Adrenal gland (tissue), 12 donors: ENCODE measurements around the gene LLGL1. TPM values are rescaled to one million over a fixed set of nuclear protein-coding genes. Genes with fewer than 3 reads are reported as not detected.
A peak's percentile ranks its signal among the peaks of the same experiment; 100 is the strongest.

Experiments
- DNase-seq, 7 donors: peaks; one replicate each; pipeline ENCODE4 v3.0.0-alpha.2; 2019 to 2020
- H3K27ac ChIP-seq, 5 donors: fragments of 200-600 bp; sonication (generic) in 4 of 5; 1 replicate in 3 of 5; 2 replicates in 2 of 5; pipeline versions ENCODE4 v1.5.1 to v1.8.0; 2016 to 2020; ENCODE audit warnings: mild to moderate bottlenecking in 1 of 5
- H3K27me3 ChIP-seq: fragments of 200-600 bp; 2 replicates; pipeline ENCODE4 v1.8.0; 2021
- H3K36me3 ChIP-seq, 2 donors: fragments of 200-600 bp; replicated peaks in 1 of 2; 1 replicate in 1 of 2; 2 replicates in 1 of 2; pipeline versions ENCODE4 v1.5.1 to v1.8.0; 2018 to 2022
- H3K4me1 ChIP-seq, 2 donors: fragments of 200-600 bp; replicated peaks in 1 of 2; 1 replicate in 1 of 2; 2 replicates in 1 of 2; pipeline versions ENCODE4 v1.5.1 to v1.8.0; 2018 to 2021
- H3K4me3 ChIP-seq, 4 donors: fragments of 200-600 bp; sonication (generic) in 3 of 4; one replicate each; pipeline ENCODE4 v1.5.1; 2016 to 2018
- H3K9me3 ChIP-seq, 3 donors: fragments of 200-600 bp; sonication (generic) in 1 of 3; replicated peaks in 1 of 3; 1 replicate in 2 of 3; 2 replicates in 1 of 3; pipeline versions ENCODE4 v1.5.1 to v1.8.0; 2016 to 2021
- POLR2A ChIP-seq, 2 donors: fragments of 450-650 bp; IDR thresholded peaks; one replicate each; pipeline ENCODE4 v1.6.1; 2017; ENCODE audit warnings: antibody characterized with exemption in 2 of 2, mild to moderate bottlenecking in 2 of 2, moderate library complexity in 1 of 2
- WGBS, 4 donors: extraction: QIAGEN DNeasy Blood & Tissue Kit in 2 of 4; methylation state at CpG; one replicate each; pipeline versions ENCODE4 v1.1.5 to v1.1.7; 2013 to 2017; 5-methylcytosine and 5-hydroxymethylcytosine counted together
- intact Hi-C, 2 donors: fragments of 100-400 bp; cut with DNase I; formaldehyde crosslinking; loops; one replicate each; pipeline versions ENCODE4 v1.14.1 to v1.15.0; 2022 to 2023
- polyA plus RNA-seq, 3 donors: library from polyadenylated mRNA; stranded (reverse); fragments of 200-250 nt in 2 of 3; fragments of 350-450 nt in 1 of 3; fragmentation: Illumina TruSeq in 1 of 3; extraction: RNeasy Lipid Tissue Mini Kit (QIAGEN cat#74804) in 1 of 3; gene quantifications; one replicate each; pipeline ENCODE4 v1.2.3, GENCODE V29; 2013 to 2014
- total RNA-seq, 9 donors: library from RNA; depleted of rRNA in 4 of 9; stranded (reverse); fragments of >200 nt in 4 of 9; fragments of 120-200 nt in 1 of 9; fragmentation: NEBNext Ultra II Directional in 1 of 9; extraction: Animal tissue kit (Norgen Biotek cat#: 25700) in 1 of 9; gene quantifications; one replicate each; pipeline versions ENCODE4 v1.1.0 to v1.2.4, GENCODE V29; 2013 to 2023
- TF ChIP-seq, protein P1 (sequence below), 6 experiments: fragments of 450-650 bp in 4 of 6; fragments of 200-600 bp in 2 of 6; sonication (generic) in 1 of 6; IDR thresholded peaks; 1 replicate in 5 of 6; 2 replicates in 1 of 6; pipeline versions ENCODE4 v1.5.1 to v1.8.0; 2016 to 2021; ENCODE audit warnings: antibody characterized with exemption in 6 of 6, mild to moderate bottlenecking in 2 of 6, moderate library complexity in 1 of 6
- donor health status: healthy with polysubstance abuse.
- donor health status: Bipolar disorder and iron deficiency.
- donor health status: DM: yes; HTN: yes; CAD: no.
- donor health status: DM: no; HTN: no; CAD: no.
- donor health status: DM: no; HTN: no; CAD: no.
- donor health status: DM: yes; HTN: yes; CAD: no.

The LLGL1 gene
- total and polyA plus RNA-seq, 12 donors, result 4.1 to 65.1 (median 36.5) TPM

- intact Hi-C loops, result loop anchor here in 1 of 2 donors (10.0 kb wide), 1 partner anchor 73 kb away; the partner anchor contains the start of gene ALKBH5
These were observed 32.5 kb downstream of the LLGL1 start for GRCh38 chr17:18257982-18258355.

DNA sequence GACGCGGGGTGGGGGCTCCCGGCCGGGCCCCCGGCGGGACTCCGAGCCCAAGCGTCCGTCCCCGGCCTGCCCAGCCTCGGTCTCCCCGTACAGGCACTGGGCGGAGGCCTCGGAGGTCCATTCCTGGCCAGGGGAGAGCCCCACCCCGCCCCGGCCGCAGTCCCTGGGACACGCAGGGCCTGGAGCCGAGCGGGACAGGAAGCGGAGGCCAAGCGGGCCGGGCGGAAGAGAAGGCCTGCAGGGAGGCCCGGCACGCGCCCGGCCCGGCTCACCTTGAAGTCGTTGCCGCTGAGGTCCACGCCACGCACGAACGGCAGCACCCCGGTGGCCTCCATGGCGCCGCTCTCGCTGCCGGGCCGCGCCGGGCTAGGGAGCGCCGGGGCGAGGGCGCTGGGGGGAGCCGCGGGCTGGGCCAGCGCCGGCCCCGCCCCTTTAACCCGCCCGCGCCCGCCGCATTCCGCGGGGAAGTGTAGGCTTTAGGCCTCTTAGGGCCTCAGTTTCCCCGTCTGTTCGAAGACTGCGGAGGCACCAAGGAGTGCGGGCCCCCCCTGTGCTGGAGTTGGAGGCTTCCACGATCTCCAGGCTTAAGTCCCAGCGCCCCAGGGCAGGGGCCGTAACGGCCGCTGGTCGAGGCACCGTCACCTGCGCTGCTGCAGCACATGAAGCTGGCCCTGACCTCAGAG is 33.1 kb downstream of the LLGL1 start, which contains the start of gene FLII:
FLII (minus strand) TSS at position 383 of the 683 bp plus-strand sequence; CDS start at position 335, 48 bp downstream.
- Histone ChIP-seq H3K27me3 (no peaks in the 10 kb centered on the region), H3K36me3 (peaks cover 0 to 40% of the 10 kb centered on the region in 2 donors), H3K4me3 (peak within 1 kb of the TSS; percentile 30 to 97 (median 86)), H3K9me3 (no peaks in the 10 kb centered on the region), H3K27ac (peak within 1 kb of the TSS; percentile 92 to 100 (median 96)), H3K4me1 (peaks cover 41 to 53% of the 10 kb centered on the region in 2 donors)
- WGBS, 4 donors, result 0 to 1% (median 1%) methylated on average over 2 to 71 of the region's 71 CpGs; no CpG with 5 or more reads in 1 of the 4 donors
- intact Hi-C loops, result loop anchor here in 1 of 2 donors (10.0 kb wide), 1 partner anchor 74 kb away; the partner anchor contains the start of gene ALKBH5
- TF ChIP-seq, protein P1, sequence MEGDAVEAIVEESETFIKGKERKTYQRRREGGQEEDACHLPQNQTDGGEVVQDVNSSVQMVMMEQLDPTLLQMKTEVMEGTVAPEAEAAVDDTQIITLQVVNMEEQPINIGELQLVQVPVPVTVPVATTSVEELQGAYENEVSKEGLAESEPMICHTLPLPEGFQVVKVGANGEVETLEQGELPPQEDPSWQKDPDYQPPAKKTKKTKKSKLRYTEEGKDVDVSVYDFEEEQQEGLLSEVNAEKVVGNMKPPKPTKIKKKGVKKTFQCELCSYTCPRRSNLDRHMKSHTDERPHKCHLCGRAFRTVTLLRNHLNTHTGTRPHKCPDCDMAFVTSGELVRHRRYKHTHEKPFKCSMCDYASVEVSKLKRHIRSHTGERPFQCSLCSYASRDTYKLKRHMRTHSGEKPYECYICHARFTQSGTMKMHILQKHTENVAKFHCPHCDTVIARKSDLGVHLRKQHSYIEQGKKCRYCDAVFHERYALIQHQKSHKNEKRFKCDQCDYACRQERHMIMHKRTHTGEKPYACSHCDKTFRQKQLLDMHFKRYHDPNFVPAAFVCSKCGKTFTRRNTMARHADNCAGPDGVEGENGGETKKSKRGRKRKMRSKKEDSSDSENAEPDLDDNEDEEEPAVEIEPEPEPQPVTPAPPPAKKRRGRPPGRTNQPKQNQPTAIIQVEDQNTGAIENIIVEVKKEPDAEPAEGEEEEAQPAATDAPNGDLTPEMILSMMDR (IDR thresholded peaks at IDR 0.05), result no peak
- TF ChIP-seq POLR2A (IDR thresholded peaks at IDR 0.05), result peak; percentile 51 to 66
- DNase-seq, result peak in 6 of 7 donors; percentile 45 to 68 (median 54)

More at GRCh38 chr17:18257982-18258355, 32.5 kb downstream of the LLGL1 start:
- Histone ChIP-seq H3K27ac (peak overlapping the region; percentile 92 to 100 (median 96)), H3K36me3 (peaks cover 0 to 40% of the 10 kb centered on the region in 2 donors), H3K27me3 (no peaks in the 10 kb centered on the region), H3K9me3 (no peaks in the 10 kb centered on the region), H3K4me3 (peak overlapping the region; percentile 30 to 97 (median 86)), H3K4me1 (peaks cover 39 to 49% of the 10 kb centered on the region in 2 donors)
- WGBS, 4 donors, result 0 to 2% (median 0%) methylated on average over 3 to 16 of the region's 16 CpGs
- peak in 1 of 2 donors; percentile 81 for TF ChIP-seq POLR2A (IDR thresholded peaks at IDR 0.05)
- TF ChIP-seq, protein P1 (IDR thresholded peaks at IDR 0.05), result no peak
- peak; percentile 86 to 94 (median 91) for DNase-seq

DNA sequence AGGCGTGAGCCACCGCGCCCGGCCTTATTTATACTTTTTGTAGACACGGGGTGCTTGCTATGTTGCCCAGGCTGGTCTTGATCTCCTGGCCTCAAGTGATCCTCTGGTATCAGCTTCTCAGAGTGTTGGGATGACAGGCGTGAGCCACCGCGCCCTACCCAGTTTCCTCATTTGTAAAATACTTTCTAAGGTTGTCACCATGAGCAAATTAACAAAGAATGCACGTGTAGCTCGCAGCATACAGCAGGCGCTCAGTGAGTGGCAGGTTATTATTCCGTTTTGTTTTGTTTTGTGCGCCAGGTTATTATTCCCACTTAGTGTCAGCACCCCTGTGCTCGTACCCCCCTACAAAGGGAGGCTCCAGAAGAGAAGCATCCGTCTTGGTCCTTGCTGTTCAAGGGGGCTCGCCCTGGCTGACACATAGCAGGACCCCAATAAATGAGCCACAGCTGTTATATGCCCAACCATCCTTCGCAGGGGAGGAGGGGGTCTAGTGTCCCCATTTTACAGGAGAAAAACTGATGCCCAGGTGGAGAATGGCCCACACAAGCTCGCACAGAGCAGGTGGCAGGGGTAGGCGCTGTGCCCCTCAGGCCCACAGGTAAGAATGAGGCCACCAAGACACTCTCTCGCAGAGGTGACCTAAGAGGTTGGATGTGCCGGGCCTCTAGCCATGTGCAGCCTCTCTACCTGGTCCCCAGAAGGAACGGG is 34.3 kb downstream of the LLGL1 start:
- intact Hi-C loops, result loop anchor here in 1 of 2 donors (10.0 kb wide), 1 partner anchor 75 kb away; the partner anchor contains the start of gene ALKBH5
- Histone ChIP-seq H3K27me3 (no peaks in the 10 kb centered on the region), H3K9me3 (no peaks in the 10 kb centered on the region), H3K4me1 (peaks cover 41 to 53% of the 10 kb centered on the region in 2 donors), H3K36me3 (peaks cover 0 to 40% of the 10 kb centered on the region in 2 donors), H3K4me3 (peak overlapping the region in 1 of 4 donors; percentile 90), H3K27ac (peak overlapping the region in 3 of 5 donors; percentile 92 to 96 (median 94))
- WGBS, 4 donors, result 66 to 68% (median 66%) methylated on average over 20 to 22 of the region's 22 CpGs
- no peak for DNase-seq
- TF ChIP-seq, protein P1 (IDR thresholded peaks at IDR 0.05), result no peak
- no peak for TF ChIP-seq POLR2A (IDR thresholded peaks at IDR 0.05)
